GM18520 (cell line): Measurements from ENCODE around the gene ARHGEF16.

ENCODE experiments used
- ATAC-seq: cut with Tn5 transposase; IDR thresholded peaks from one replicate; pipeline ENCODE4 v1.9.1; 2021; ENCODE audit not compliant: unreplicated experiment

Gene ARHGEF16

GRCh38 chr1:3481836-3482375 is 27.4 kb downstream of the ARHGEF16 start:
- ATAC-seq: no peak

DNA sequence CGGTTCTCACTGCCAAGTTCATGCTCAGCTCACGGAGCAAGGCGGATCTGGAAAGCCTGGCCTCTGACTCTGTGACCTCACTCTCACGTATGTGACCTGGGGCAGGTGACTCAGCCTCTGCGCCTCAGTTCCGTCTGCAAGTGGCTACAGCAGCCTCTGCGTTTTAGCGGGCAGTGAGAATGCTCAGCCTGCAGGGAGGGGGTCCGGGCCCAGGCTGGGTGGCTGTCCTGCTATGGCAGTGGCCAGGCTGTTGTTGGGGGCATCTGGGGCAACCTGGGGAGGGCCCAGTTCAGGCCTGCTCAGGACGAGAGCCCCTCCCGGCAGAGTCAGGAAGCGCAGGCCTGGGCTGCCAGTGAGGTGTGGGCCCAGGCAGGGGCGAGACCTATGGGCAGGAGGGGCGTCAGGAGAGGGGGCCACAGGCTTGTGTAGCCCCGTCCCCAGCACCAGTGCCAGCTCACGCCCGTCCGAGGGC is 27.9 kb downstream of the ARHGEF16 start:
- no peak for ATAC-seq

- ATAC-seq: no peak
Observed at GRCh38 chr1:3483380-3483779, 28.9 kb downstream of the ARHGEF16 start.

DNA sequence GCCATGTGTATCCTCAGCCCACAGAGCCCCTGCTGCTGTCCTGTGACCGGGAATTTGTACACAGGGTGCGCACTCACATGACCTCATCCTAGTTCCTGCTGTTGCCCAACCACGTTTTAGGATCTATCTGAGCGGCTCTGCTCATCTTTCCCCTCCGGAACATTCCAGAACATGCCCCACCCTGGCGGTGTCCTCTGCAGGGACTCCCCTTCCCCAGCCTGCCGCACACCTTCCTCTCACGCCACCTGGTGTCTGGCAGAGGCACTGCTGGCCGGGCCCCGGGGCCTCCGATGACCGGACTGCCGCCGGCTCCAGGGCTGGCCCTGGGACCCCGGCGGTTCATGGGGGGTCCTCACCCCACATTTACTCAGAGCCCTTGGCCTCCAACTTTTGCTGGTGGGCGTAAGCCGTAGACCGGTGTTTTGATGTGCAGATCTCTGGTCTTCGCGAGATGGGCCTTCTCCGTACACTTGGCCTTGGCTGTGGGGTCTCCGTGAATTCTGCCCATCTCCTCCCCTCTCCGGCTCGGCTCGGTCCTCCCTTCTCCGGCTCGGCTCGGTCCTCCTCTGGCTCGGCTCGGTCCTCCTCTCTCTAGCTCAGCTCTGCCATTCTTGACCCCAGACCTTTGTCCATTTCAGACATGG is 29.5 kb downstream of the ARHGEF16 start:
- ATAC-seq: no peak

- no peak for ATAC-seq
Observed at GRCh38 chr1:3485016-3485415, 30.6 kb downstream of the ARHGEF16 start.

DNA sequence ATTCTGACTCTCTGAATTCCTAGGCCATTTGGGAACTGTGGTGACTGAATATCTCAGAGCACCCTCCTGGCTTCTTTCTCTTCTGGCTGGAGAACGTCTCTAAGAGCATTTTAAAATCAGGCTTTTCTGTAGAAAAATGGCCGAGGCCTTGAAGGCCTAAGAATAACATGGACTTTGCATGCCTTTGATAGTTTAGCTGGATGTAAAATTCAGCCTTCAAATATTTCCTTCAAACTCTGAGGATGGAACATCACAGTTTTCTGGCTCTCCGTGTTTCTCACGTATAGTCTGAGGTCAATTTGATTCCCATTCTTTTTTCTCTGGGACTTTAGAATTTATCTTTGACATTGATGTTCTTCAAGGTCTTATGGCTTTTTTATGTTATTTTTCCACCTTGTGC is 34.0 kb downstream of the ARHGEF16 start:
- no peak for ATAC-seq

GRCh38 chr1:3490046-3490745 is 35.7 kb downstream of the ARHGEF16 start:
- ATAC-seq: no peak

DNA sequence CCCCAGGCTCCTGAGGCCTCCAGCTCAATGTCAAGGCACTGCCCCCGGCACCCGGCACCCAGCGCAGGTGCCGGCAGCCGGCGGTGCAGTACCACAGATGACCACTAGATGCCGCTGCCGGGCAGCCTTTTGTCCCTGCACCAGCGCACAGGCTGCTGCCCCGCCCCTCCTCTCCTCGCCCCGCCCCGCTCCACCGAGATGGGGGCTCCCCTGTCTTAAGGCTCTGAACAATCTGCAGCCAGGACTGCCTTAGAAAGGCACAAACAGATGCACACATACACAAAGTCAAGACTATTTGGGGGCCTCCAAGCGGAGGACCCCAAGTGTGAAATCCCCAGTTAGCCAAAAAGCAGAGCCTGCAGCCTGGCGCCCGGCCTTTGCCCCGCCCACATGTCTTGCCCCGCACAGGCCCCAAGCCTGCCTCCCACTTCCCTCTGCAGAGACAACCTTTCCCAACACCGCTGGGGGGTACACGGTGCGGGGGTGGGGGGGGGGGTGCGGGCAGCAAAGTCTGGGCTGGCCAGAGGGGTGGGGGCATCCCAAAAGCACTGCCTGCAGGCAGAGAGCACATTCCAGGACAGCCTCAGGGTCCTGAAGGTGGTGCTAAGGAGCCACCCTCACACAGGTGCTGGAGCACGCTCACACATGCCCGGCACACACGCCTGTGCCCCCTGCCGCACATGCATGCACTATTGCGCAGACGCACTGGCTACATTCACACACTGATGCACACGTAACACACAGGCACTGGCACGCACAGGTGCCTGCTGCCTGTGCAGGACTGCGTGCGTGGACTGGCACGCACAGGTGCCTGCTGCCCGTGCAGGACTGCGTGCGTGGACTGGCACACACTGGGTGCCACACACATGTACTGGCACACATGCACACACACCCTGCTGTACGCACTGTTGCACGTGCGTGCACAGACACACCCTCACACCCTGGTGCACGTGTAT is 37.1 kb downstream of the ARHGEF16 start:
- ATAC-seq: no peak

DNA sequence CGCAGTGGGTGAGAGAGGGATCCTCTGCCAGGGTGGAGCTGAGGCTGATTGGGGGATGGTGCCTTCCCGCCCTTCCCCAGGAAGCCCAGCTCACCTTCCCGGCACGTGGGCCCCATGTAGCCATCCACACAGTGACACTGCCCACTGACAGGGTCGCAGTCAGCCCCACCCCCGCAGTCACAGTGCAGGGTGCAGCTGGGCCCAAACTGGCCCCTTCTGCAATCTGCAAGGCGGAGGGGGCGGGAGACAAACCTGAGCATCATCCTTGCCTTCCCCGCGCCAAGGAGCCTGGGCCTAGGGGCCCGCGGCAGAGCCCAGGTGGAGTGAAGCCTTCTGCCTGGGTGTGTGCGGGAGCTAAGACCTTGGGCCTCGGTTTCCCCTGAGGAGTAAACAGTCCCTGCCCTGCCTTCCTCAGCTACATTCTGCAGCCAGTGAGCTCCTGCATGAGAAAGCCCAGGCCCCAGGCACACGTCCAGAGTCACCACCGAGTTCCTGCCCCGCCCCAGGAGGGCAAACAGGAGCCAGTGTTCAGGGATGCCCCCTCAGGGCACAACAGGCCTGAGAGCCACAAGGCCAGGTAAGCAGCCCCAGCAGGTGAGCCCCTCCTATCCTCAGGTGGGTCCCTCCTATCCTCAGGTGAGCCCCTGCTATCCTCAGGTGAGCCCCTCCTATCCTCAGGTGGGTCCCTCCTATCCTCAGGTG is 38.2 kb downstream of the ARHGEF16 start:
- no peak for ATAC-seq

DNA sequence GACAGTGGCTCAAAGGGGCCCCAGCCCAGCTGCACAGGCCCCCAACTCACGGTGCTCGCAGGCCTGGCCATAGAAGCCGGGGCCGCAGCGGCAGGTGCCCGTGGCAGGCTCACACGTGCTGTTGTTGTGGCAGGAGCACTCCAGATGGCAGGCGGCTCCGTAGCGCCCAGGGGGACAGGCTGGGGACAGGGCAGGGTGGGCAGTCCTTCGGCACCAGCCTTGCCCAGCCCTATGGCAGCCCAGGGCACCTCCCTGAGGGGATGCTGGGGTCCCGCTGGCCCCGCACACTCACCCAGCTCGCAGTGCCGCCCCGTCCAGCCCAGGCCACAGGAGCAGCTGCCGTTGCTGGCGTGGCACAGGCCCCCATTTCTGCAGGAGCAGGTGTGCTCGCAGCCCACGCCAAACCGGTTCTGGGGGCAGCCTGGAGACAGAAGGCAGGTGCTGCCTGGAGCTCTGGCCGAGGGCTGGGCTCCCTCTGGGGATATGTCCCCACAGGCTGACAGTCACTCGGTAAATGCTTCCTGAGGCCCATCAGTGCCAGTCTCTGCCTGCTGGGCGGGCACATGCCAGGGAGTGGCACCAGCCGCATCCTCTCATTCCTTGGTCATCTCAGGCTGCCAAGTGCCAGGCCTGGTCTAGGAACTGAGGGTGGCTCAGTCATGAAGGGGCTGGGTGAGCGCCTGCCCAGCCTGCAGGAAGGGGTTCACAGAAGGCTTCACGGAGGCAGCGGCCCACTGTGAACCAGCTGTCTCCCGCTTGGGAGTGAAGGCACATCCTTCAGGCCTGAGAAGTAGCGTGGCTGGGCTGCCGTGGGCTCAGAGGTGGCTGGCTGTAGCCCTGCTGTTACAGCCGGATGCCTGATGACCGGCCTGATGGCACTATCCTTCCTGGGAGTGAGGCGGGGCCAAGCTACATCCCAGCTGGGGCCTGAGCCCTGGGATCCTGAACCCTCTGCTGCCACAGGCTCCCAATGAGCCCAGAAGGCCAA is 40.1 kb downstream of the ARHGEF16 start:
- no peak for ATAC-seq

DNA sequence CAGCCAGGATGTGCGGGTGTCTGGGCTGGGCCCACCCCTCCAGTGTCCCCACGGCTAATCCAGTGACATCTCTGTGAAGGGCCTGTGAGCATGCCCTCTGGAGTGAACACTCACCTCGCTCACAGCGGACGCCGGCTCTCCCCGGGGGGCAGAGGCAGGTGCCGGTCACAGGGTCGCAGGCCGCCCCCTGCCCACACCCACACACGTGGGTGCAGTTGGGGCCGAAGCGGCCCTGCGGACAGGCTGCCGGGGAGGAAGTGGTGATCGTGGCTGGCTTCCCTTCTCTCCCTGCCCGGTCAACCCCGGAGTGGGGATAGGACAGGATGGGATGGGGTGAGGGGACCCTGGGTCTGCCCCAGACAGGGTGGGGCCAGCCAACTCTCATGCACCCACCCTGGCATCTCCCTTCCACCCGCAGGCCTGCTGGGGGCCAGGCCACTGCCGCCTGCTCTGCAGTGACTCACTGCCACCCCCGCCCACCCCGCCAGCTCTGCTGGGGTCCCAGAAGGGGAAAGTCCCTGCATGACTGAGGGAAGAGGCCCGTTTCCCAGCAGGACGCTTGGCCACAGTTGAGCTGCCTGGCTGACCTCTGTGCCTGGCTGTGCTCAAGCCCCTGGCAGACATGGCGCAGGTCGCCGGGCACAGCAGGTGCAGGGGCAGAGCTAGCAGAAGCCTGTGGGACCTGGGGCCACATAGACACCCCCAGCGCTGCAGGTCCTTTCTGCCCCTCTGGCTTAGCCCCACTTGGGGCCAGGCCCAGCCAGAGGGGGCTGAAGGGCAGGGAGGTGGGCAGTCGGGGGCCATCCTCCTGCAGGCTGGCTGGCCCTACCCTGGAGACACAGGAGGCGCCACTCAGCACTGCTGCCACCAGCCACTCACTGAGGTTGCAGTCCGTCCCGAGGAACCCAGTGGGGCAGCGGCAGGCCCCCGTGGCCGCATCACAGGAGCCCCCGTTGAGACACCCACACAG is 41.6 kb downstream of the ARHGEF16 start:
- ATAC-seq: no peak

GRCh38 chr1:3496916-3497315 is 42.5 kb downstream of the ARHGEF16 start:
- ATAC-seq: no peak

DNA sequence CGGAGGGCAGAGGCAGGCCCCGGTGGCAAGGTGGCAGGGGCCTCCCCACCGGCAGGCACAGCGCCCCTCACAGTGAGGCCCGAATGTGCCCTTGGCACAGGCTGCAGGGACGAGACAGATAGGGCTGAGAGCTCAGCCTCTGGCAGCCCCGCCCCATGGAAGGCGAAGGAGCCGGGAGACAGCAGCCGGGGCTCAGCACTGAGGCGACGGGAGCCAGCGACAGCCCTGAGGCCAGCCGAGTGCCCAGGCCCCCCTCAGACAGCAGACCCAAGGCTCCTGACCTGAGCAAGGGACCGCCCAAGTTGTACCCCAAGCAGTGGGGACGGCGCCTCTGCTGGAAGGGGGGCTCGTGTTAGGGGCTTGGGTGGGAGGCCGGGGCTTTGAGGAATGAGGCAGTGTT is 43.1 kb downstream of the ARHGEF16 start:
- ATAC-seq: no peak

- no peak for ATAC-seq
Observed at GRCh38 chr1:3498246-3498930, 43.9 kb downstream of the ARHGEF16 start.

GRCh38 chr1:3498986-3499385 is 44.5 kb downstream of the ARHGEF16 start:
- no peak for ATAC-seq

DNA sequence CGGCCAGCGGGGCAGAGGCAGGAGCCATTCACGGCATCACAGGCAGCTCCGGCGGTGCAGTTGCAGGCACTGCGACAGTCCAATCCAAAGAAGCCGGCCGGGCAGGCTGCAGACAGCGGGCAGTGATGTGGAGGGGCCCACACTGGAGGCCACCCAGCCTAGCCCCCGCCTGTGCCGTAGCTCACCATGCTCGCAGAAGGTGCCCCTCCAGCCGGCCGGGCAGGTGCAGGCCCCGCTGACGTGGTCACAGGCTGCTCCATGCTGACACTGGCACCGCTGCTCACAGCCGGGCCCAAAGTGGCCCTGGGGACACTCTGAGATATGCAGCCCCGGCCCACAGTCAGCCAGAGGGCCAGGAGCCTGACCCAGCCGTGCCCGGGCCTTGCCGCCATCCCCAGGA is 45.1 kb downstream of the ARHGEF16 start:
- ATAC-seq: no peak

DNA sequence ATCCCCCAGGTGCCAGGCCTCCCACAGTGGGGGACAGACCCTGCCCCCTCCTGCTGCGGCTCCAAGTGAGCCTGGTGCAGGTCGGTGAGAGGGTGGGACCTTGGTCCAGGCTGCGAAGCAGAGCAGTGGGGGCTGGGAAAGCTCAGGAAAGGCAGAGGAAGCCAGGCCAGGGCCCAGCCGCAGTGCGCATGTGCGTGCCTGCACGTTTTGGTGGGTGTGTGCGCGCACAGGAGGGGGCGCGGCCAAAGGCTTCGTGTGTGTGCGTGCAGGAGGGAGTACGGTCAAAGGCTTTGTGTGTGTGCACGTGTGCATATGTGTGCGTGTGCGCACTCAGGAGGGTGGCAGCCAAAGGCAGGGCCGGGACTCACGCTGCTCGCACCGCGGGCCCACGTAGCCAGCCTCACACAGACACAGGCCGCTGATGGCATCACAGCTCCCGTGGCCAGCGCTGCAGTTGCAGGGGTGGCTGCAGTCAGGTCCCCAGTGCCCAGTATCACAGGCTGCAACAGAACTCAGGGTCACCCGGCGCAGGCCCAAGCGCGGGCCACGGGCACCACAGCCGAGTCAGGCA is 45.9 kb downstream of the ARHGEF16 start:
- ATAC-seq: no peak
